Measurements from ENCODE around the gene ABHD11.
"Not testable (repeated sequence)": the region's sequence is repeated elsewhere in the genome, so short reads cannot be mapped to it uniquely, and the experiment has no call there.

ABHD11 gene

GRCh38 chr7:73736885-73737284, 1.7 kb downstream of the ABHD11 start:
- no peaks in the 10 kb centered on the region for H3K9me3 Mint-ChIP-seq
- no peak overlapping the region for H3K27ac Mint-ChIP-seq
- H3K36me3 Mint-ChIP-seq = peaks cover 3% of the 10 kb centered on the region
- H3K4me1 Mint-ChIP-seq = peaks cover 24% of the 10 kb centered on the region
- no peak for DNase-seq
- CTCF ChIA-PET = interaction anchor here (1.0 to 6.0 kb wide), 2 partner anchors 32 to 130 kb away, joined by 3 to 87 read pairs; no protein-coding TSS in a partner anchor
- no peaks in the 10 kb centered on the region for H3K27me3 Mint-ChIP-seq
- no peak overlapping the region for H3K4me3 Mint-ChIP-seq

- CTCF ChIA-PET = interaction anchor here (0.8 to 6.0 kb wide), 15 partner anchors 9 to 412 kb away, joined by 3 to 87 read pairs (median 5); partner anchors contain the start of gene MLXIPL
- no peaks in the 10 kb centered on the region for H3K9me3 Mint-ChIP-seq
- H3K4me1 Mint-ChIP-seq = peaks cover 24% of the 10 kb centered on the region
- DNase-seq = no peak
- no peaks in the 10 kb centered on the region for H3K27me3 Mint-ChIP-seq
- no peak overlapping the region for H3K4me3 Mint-ChIP-seq
- H3K36me3 Mint-ChIP-seq = peaks cover 3% of the 10 kb centered on the region
- H3K27ac Mint-ChIP-seq = no peak overlapping the region
These were observed 3.1 kb downstream of the ABHD11 start for GRCh38 chr7:73735528-73735905.

DNA sequence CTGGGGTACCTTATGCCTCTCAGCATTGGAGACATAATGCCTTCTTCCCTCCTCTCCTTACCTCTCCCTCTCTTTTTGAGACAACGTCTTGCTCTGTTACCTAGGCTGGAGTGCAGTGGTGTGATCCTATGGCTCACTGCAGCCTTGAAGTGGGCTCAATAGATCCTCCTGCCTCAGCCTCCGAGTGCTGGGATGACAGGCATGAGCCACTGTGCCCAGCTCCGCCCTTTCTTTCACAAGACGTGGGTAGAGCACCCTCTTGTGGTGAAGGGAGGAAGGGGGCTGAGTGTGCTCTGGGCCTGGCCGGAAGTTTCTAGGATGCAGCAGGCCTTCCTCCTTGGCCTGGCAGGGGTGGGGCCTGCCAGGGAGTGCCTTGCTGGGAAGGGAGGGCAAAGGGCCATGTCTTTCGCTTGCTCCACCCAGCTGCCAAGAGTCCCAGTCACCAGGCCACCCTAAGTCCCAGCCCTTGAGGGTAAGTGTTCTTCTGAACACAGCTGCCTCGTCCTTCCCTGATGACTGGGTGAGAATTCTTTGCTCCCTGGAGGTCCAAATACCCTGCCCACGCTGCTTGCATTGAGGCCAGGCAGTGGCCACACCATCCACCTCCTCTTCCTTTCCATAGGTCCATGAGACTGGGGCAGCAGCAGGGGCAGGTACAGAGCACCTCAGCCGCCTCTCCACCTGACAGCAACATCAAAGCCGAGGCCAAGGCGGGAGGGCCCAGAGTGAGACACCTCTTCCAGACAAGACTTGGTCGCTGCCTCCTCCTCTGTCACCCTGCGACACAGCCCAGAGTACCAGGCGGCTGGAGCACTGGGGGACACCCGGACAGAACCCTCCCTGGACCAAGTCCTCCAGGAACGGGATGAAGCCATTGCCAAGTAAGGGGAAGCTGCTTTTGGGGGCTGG, 3.7 kb downstream of the ABHD11 start:
- peak; percentile 87 for DNase-seq
- no peaks in the 10 kb centered on the region for H3K27me3 Mint-ChIP-seq
- peaks cover 3% of the 10 kb centered on the region for H3K36me3 Mint-ChIP-seq
- H3K4me1 Mint-ChIP-seq = peaks cover 24% of the 10 kb centered on the region
- H3K4me3 Mint-ChIP-seq = no peak overlapping the region
- H3K27ac Mint-ChIP-seq = peak overlapping the region; percentile 69
- CTCF ChIA-PET = interaction anchor here (0.6 to 6.0 kb wide), 21 partner anchors 9 to 411 kb away, joined by 3 to 87 read pairs (median 4); partner anchors contain the start of gene MLXIPL
- no peaks in the 10 kb centered on the region for H3K9me3 Mint-ChIP-seq

GRCh38 chr7:73732397-73732796, 6.2 kb downstream of the ABHD11 start:
- CTCF ChIA-PET = interaction anchor here (0.8 to 6.0 kb wide), 4 partner anchors 12 to 125 kb away, joined by 3 to 87 read pairs (median 6); partner anchors contain the start of gene STX1A
- Mint-ChIP-seq H3K4me3 (no peak overlapping the region), H3K4me1 (peaks cover 15% of the 10 kb centered on the region), H3K36me3 (peaks cover 3% of the 10 kb centered on the region), H3K27me3 (peaks cover 6% of the 10 kb centered on the region), H3K9me3 (no peaks in the 10 kb centered on the region), H3K27ac (no peak overlapping the region)
- DNase-seq = no peak

DNA sequence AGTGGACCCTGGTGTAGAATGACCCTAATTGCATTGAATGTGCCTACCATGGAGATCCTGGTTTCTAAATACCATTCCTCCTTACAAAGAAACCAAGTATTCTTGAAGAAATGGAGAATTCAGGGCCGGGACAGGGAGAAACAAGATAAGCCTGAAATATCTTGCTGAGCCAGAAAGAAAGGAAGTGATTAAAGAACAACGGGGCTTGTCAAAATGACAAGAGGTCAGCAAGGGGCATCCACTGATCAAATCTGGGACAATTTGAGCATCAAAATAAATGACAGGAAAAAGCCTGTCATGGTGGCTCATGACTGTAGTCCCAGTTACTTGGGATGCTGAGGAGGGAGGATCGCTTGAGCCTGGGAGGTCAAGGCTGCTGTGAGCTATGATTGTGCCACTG, 8.1 kb downstream of the ABHD11 start:
- no peaks in the 10 kb centered on the region for H3K36me3 Mint-ChIP-seq
- CTCF ChIA-PET = no interaction called here
- H3K9me3 Mint-ChIP-seq = no peaks in the 10 kb centered on the region
- no peak overlapping the region for H3K4me3 Mint-ChIP-seq
- peaks cover 8% of the 10 kb centered on the region for H3K4me1 Mint-ChIP-seq
- DNase-seq = no peak
- no peak overlapping the region for H3K27ac Mint-ChIP-seq
- H3K27me3 Mint-ChIP-seq = peaks cover 10% of the 10 kb centered on the region

DNA sequence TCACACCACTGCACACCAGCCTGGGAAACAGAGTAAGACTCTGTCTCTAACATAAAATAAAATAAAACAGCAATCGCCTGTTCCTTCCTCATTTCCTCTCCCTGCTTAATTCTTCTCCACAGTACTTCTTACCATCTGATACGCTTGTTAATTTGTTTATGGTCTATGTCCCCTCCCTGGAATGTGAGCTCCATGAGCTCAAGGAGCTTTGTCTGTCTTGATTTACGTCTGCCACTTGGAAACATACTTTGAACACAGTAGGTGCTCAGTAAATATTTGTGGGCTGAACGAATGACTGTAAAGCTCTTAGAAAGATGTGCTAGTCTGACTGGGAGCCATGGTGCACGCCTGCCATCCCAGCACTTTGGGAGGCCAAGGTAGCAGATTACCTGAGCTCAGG, 10.1 kb downstream of the ABHD11 start:
- no peaks in the 10 kb centered on the region for H3K36me3 Mint-ChIP-seq
- CTCF ChIA-PET = interaction anchor here (1.2 to 1.9 kb wide), 2 partner anchors 100 to 122 kb away, joined by 3 to 12 read pairs; no protein-coding TSS in a partner anchor
- H3K4me1 Mint-ChIP-seq = no peaks in the 10 kb centered on the region
- peaks cover 15% of the 10 kb centered on the region for H3K27me3 Mint-ChIP-seq
- no peak overlapping the region for H3K4me3 Mint-ChIP-seq
- DNase-seq = no peak
- H3K9me3 Mint-ChIP-seq = no peaks in the 10 kb centered on the region
- no peak overlapping the region for H3K27ac Mint-ChIP-seq

- Mint-ChIP-seq H3K4me3 (no peak overlapping the region), H3K27ac (no peak overlapping the region), H3K36me3 (no peaks in the 10 kb centered on the region)
These were observed 10.7 kb downstream of the ABHD11 start for GRCh38 chr7:73727952-73728351.

GRCh38 chr7:73726083-73726466, 12.5 kb downstream of the ABHD11 start:
- Mint-ChIP-seq H3K9me3 (no peaks in the 10 kb centered on the region), H3K4me3 (no peak overlapping the region), H3K27ac (no peak overlapping the region), H3K4me1 (no peaks in the 10 kb centered on the region), H3K36me3 (no peaks in the 10 kb centered on the region), H3K27me3 (peaks cover 36% of the 10 kb centered on the region)
- DNase-seq = no peak
- CTCF ChIA-PET = interaction anchor here (0.8 to 3.7 kb wide), 10 partner anchors 9 to 141 kb away, joined by 3 to 61 read pairs (median 4); no protein-coding TSS in a partner anchor

More at GRCh38 chr7:73727952-73728351, 10.7 kb downstream of the ABHD11 start:
- H3K4me1 Mint-ChIP-seq = no peaks in the 10 kb centered on the region
- DNase-seq = no peak
- peaks cover 18% of the 10 kb centered on the region for H3K27me3 Mint-ChIP-seq
- H3K9me3 Mint-ChIP-seq = no peaks in the 10 kb centered on the region
- CTCF ChIA-PET = interaction anchor here (1.2 to 1.9 kb wide), 2 partner anchors 99 to 121 kb away, joined by 3 to 12 read pairs; no protein-coding TSS in a partner anchor

DNA sequence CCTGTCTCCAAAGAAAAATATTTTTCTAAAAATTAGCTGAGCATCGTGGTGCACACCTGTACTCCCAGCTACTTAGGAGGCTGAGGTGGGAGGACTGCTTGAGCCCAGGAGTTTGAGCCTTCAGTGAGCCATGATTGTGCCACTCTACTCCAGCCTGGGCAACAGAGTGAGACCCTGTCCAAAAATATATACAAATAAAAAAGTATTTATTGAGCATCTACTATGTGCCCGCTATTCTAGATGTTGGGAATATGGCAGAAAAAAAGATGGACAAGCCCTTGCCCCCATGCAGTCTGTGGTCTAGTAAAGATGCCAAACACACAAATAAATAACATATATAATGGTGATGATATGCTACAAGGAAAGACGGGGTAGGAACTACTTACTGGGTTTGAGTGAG, 14.8 kb downstream of the ABHD11 start:
- Mint-ChIP-seq H3K27me3 (peaks cover 50% of the 10 kb centered on the region), H3K36me3 (no peaks in the 10 kb centered on the region), H3K4me3 (no peak overlapping the region), H3K27ac (no peak overlapping the region), H3K9me3 (no peaks in the 10 kb centered on the region), H3K4me1 (peaks cover 4% of the 10 kb centered on the region)
- no peak for DNase-seq
- CTCF ChIA-PET = interaction anchor here (3.0 to 3.7 kb wide), 2 partner anchors 114 to 118 kb away, joined by 18 to 61 read pairs; no protein-coding TSS in a partner anchor

DNA sequence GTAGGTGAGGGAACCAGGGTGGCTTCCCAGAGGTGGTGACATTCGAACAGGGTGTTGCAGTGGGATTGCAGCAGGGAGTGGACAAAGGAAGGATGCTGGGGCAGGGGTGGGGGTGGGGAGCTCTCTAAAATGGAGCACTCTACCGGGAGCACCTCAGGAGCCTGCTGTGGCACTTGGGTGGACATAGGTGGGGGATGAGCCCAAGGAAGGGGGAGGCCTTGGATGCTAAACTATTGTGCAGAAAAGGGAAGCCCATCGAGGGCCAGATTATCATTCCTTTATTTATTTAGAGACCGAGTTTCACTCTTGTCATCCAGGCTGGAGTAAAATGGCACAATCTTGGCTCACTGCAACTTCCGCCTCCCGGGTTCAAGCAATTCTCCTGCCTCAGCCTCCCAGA, 15.8 kb downstream of the ABHD11 start:
- H3K4me1 Mint-ChIP-seq = peaks cover 13% of the 10 kb centered on the region
- H3K27me3 Mint-ChIP-seq = peaks cover 58% of the 10 kb centered on the region
- no peak overlapping the region for H3K27ac Mint-ChIP-seq
- no peaks in the 10 kb centered on the region for H3K36me3 Mint-ChIP-seq
- H3K9me3 Mint-ChIP-seq = no peaks in the 10 kb centered on the region
- CTCF ChIA-PET = interaction anchor here (0.8 to 2.1 kb wide), 2 partner anchors 13 to 116 kb away, joined by 3 to 7 read pairs; no protein-coding TSS in a partner anchor
- H3K4me3 Mint-ChIP-seq = no peak overlapping the region
- no peak for DNase-seq

DNA sequence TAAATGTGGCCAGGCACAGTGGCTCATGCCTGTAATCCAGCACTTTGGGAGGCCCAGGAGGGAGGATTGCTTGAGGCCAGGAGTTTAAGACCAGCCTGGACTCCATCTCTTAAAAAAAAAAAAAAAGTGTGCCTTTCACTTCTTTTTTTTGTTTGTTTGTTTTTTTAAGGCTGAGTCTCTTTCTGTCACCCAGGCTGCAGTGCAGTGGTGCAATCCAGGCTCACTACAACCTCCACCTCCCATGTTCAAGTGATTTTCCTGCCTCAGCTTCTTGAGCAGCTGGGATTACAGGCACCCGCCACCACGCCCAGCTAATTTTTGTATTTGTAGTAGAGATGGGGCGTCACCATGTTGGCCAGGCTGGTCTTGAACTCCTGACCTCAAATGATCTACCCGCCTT, 16.4 kb downstream of the ABHD11 start:
- not testable (repeated sequence) for H3K9me3 Mint-ChIP-seq, H3K4me3 Mint-ChIP-seq, H3K36me3 Mint-ChIP-seq, DNase-seq, H3K27ac Mint-ChIP-seq
- CTCF ChIA-PET = interaction anchor here (2.1 kb wide), 1 partner anchor 116 kb away, joined by 7 read pairs; no protein-coding TSS in a partner anchor
- Mint-ChIP-seq H3K4me1 (peaks cover 19% of the 10 kb centered on the region), H3K27me3 (peaks cover 63% of the 10 kb centered on the region)

- peaks cover 25% of the 10 kb centered on the region for H3K4me1 Mint-ChIP-seq
- H3K9me3 Mint-ChIP-seq = no peaks in the 10 kb centered on the region
- DNase-seq = no peak
- H3K27ac Mint-ChIP-seq = no peak overlapping the region
- CTCF ChIA-PET = interaction anchor here (2.1 kb wide), 1 partner anchor 115 kb away, joined by 7 read pairs; no protein-coding TSS in a partner anchor
- no peak overlapping the region for H3K4me3 Mint-ChIP-seq
- H3K36me3 Mint-ChIP-seq = peaks cover 3% of the 10 kb centered on the region
- H3K27me3 Mint-ChIP-seq = peaks cover 65% of the 10 kb centered on the region
These were observed 17.2 kb downstream of the ABHD11 start for GRCh38 chr7:73721377-73721817.

- DNase-seq, H3K27ac Mint-ChIP-seq, H3K36me3 Mint-ChIP-seq, H3K9me3 Mint-ChIP-seq: not testable (repeated sequence)
- H3K27me3 Mint-ChIP-seq = peaks cover 75% of the 10 kb centered on the region
- CTCF ChIA-PET = interaction anchor here (0.6 to 1.5 kb wide), 2 partner anchors 12 to 119 kb away, joined by 3 read pairs; no protein-coding TSS in a partner anchor
- H3K4me1 Mint-ChIP-seq = peaks cover 33% of the 10 kb centered on the region
- H3K4me3 Mint-ChIP-seq = peak overlapping the region; percentile 76
These were observed 18.2 kb downstream of the ABHD11 start for GRCh38 chr7:73720443-73720842.

DNA sequence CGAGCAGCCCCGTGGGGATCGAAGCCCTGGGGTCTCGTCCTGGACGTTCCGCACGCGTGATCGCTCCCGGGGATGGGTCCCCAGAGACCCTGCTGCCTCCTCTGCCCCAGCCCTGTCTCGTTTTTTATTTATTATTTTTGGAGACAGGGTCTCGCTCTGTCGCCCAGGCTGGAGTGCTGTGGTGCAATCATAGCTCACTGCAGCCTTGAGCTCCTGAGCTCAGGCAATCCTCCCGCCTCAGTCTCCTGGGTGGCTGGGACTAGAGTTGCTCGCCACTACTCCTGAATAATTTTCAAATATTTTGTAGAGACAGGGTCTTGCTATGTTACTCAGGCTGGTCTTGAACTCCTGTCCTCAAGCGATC, 18.8 kb downstream of the ABHD11 start:
- peaks cover 33% of the 10 kb centered on the region for H3K4me1 Mint-ChIP-seq
- peak overlapping the region; percentile 76 for H3K4me3 Mint-ChIP-seq
- no peaks in the 10 kb centered on the region for H3K9me3 Mint-ChIP-seq
- peaks cover 75% of the 10 kb centered on the region for H3K27me3 Mint-ChIP-seq
- no peak overlapping the region for H3K27ac Mint-ChIP-seq
- H3K36me3 Mint-ChIP-seq = peaks cover 3% of the 10 kb centered on the region
- CTCF ChIA-PET = interaction anchor here (0.6 to 1.5 kb wide), 2 partner anchors 12 to 120 kb away, joined by 3 read pairs; no protein-coding TSS in a partner anchor
- no peak for DNase-seq

Measured in activated naive CD4-positive, alpha-beta T cell treated with anti-CD3 and anti-CD28 coated beads, Interleukin-2, amount 10 ng/mL, durations not matched to agents 7 days and 5 days (primary cell).